Panc1 (cell line): Measurements from ENCODE around the gene ZNF831. TPM values are rescaled to one million over a fixed set of nuclear protein-coding genes. Genes with fewer than 3 reads are reported as not detected.

Source experiments
- ATAC-seq: fragments of 200-7000 bp; cut with Tn5 transposase; 2 replicates; pipeline ENCODE4 v1.9.1; 2020; ENCODE audit warnings: mild to moderate bottlenecking, moderate library complexity
- BruUV-seq: library from RNA; stranded (reverse); fragments of 400-500 nt; replicated peaks from 2 replicates; lab custom pipeline; 2021; lab: Mats Ljungman, UMichigan
- CTCF ChIA-PET: fragments of 300-600 bp; sonication (Branson Sonifier 250); formaldehyde crosslinking; loops from one replicate; lab custom pipeline; 2022; ENCODE audit warnings: antibody characterized with exemption; lab: Charles Lee
- POLR2A ChIA-PET: fragments of 300-600 bp; sonication (Branson Sonifier 250); formaldehyde crosslinking; loops from one replicate; lab custom pipeline; 2022; ENCODE audit warnings: antibody characterized with exemption; lab: Charles Lee
- DNase-seq: peaks from one replicate; pipeline ENCODE4 v3.0.0-alpha.2; 2010; ENCODE audit warnings: low read depth, low spot score
- H3K27ac ChIP-seq: 2 replicates; pipeline ENCODE4 v1.5.1; 2011; ENCODE audit warnings: mild to moderate bottlenecking, low read length, inconsistent platforms
- H3K27me3 ChIP-seq: fragments of 200-500 bp; sonication (Bioruptor generic); 2 replicates; pipeline ENCODE4 v1.6.0; 2014; ENCODE audit warnings: low read length, inconsistent platforms; ENCODE audit not compliant: control insufficient read depth, insufficient read depth
- H3K36me3 ChIP-seq: fragments of 200-500 bp; sonication (Bioruptor generic); 2 replicates; pipeline ENCODE4 v1.5.1; 2014; ENCODE audit warnings: inconsistent platforms, mild to moderate bottlenecking, low read length, moderate library complexity; ENCODE audit not compliant: control insufficient read depth, insufficient read depth
- H3K4me1 ChIP-seq: 2 replicates; pipeline ENCODE4 v1.5.1; 2011; ENCODE audit warnings: inconsistent platforms, mild to moderate bottlenecking, low read length, moderate library complexity; ENCODE audit not compliant: control insufficient read depth, insufficient read depth
- H3K4me3 ChIP-seq, 2 experiments: 2 replicates each; pipeline ENCODE4 v1.5.1; 2011 to 2012; ENCODE audit warnings: low read depth in 2 of 2, low read length in 2 of 2, mild to moderate bottlenecking in 2 of 2, inconsistent platforms in 1 of 2, moderate library complexity in 1 of 2
- H3K9me3 ChIP-seq: fragments of 200-500 bp; sonication (Bioruptor generic); 2 replicates; pipeline ENCODE4 v1.5.1; 2014; ENCODE audit warnings: low read depth, mild to moderate bottlenecking, inconsistent platforms, low read length, moderate library complexity; ENCODE audit not compliant: control insufficient read depth, insufficient read depth
- POLR2AphosphoS5 ChIP-seq: IDR thresholded peaks from 2 replicates; pipeline ENCODE4 v1.6.1; 2012; ENCODE audit warnings: mild to moderate bottlenecking, low read depth, low read length, moderate library complexity
- SIN3A ChIP-seq: IDR thresholded peaks from 2 replicates; pipeline ENCODE4 v1.6.1; 2012; ENCODE audit warnings: low read depth, mild to moderate bottlenecking, low read length, moderate library complexity, borderline replicate concordance; ENCODE audit not compliant: insufficient read depth
- TCF7L2 ChIP-seq: IDR thresholded peaks from 2 replicates; pipeline ENCODE4 v1.6.1; 2011; ENCODE audit warnings: mild to moderate bottlenecking, low read depth, low read length, inconsistent platforms
- in situ Hi-C: cut with HindIII; loops from 2 replicates; pipeline ENCODE4 v1.10.0; 2016; ENCODE audit warnings: low sequenced_read_pairs, low pct_unique_long_range_greater_than_20kb
- intact Hi-C: fragments of 100-400 bp; cut with micrococcal nuclease; formaldehyde crosslinking; loops from one replicate; pipeline ENCODE4 v1.10.0; 2022; ENCODE audit not compliant: unreplicated experiment
- total RNA-seq: library from RNA; stranded (reverse); gene quantifications from one replicate; pipeline ENCODE4 v1.2.1, GENCODE V29; 2021; ENCODE audit not compliant: unreplicated experiment
- TF ChIP-seq, protein P1 (sequence below), 2 experiments: IDR thresholded peaks; 2 replicates each; pipeline ENCODE4 v1.6.1; 2011 to 2012; ENCODE audit warnings: low read depth in 2 of 2, control low read depth in 1 of 2, low read length in 1 of 2, mild to moderate bottlenecking in 1 of 2, moderate library complexity in 1 of 2; ENCODE audit not compliant: insufficient read depth in 1 of 2
- TF ChIP-seq, protein P2 (sequence below): fragments of 450-650 bp; IDR thresholded peaks from 2 replicates; pipeline ENCODE4 v1.5.1; 2017; ENCODE audit warnings: mild to moderate bottlenecking

The ZNF831 gene
- total RNA-seq, 1 experiment from 2014 or later, result 0.03 TPM

DNA sequence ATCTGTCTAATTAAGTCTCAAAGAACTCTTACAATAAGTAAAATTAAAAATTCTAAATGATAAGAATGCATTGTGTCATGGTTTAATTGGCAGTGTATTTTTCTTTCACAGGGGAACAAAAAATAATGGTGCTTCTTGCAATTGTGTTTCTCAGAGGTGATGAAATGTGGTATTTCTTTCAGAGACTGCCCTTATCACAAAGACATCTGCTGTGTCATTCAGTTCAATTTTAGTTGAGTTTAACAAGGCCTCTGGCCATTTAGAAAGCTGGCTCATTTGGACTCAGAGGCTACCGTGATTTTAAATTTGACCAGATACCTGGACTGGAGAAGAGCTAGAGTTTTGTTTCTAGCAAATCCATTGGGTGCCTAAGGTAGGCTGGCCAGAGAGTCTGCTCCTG, 23.6 kb upstream of the ZNF831 start:
- intact Hi-C loops (no loop called here), in situ Hi-C loops (no loop called here)
- Histone ChIP-seq H3K9me3 (no peaks in the 10 kb centered on the region), H3K36me3 (no peaks in the 10 kb centered on the region), H3K27me3 (peaks cover 3% of the 10 kb centered on the region; the same call in 1 of the 2 replicates), H3K27ac (no peak overlapping the region), H3K4me3 (no peak overlapping the region), H3K4me1 (no peaks in the 10 kb centered on the region)
- no TSS peak for BruUV-seq
- TF ChIP-seq, protein P1, sequence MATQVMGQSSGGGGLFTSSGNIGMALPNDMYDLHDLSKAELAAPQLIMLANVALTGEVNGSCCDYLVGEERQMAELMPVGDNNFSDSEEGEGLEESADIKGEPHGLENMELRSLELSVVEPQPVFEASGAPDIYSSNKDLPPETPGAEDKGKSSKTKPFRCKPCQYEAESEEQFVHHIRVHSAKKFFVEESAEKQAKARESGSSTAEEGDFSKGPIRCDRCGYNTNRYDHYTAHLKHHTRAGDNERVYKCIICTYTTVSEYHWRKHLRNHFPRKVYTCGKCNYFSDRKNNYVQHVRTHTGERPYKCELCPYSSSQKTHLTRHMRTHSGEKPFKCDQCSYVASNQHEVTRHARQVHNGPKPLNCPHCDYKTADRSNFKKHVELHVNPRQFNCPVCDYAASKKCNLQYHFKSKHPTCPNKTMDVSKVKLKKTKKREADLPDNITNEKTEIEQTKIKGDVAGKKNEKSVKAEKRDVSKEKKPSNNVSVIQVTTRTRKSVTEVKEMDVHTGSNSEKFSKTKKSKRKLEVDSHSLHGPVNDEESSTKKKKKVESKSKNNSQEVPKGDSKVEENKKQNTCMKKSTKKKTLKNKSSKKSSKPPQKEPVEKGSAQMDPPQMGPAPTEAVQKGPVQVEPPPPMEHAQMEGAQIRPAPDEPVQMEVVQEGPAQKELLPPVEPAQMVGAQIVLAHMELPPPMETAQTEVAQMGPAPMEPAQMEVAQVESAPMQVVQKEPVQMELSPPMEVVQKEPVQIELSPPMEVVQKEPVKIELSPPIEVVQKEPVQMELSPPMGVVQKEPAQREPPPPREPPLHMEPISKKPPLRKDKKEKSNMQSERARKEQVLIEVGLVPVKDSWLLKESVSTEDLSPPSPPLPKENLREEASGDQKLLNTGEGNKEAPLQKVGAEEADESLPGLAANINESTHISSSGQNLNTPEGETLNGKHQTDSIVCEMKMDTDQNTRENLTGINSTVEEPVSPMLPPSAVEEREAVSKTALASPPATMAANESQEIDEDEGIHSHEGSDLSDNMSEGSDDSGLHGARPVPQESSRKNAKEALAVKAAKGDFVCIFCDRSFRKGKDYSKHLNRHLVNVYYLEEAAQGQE (IDR thresholded peaks at IDR 0.05; ENCODE audit: insufficient read depth in 1 of 2, low read depth in 2 of 2, low read length in 1 of 2), result no peak
- TF ChIP-seq POLR2AphosphoS5 (no peak), TCF7L2 (no peak), SIN3A (no peak)
- TF ChIP-seq, protein P2, sequence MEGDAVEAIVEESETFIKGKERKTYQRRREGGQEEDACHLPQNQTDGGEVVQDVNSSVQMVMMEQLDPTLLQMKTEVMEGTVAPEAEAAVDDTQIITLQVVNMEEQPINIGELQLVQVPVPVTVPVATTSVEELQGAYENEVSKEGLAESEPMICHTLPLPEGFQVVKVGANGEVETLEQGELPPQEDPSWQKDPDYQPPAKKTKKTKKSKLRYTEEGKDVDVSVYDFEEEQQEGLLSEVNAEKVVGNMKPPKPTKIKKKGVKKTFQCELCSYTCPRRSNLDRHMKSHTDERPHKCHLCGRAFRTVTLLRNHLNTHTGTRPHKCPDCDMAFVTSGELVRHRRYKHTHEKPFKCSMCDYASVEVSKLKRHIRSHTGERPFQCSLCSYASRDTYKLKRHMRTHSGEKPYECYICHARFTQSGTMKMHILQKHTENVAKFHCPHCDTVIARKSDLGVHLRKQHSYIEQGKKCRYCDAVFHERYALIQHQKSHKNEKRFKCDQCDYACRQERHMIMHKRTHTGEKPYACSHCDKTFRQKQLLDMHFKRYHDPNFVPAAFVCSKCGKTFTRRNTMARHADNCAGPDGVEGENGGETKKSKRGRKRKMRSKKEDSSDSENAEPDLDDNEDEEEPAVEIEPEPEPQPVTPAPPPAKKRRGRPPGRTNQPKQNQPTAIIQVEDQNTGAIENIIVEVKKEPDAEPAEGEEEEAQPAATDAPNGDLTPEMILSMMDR, result no peak
- ATAC-seq (no peak), DNase-seq (no peak)
- ChIA-PET CTCF (no interaction called here), POLR2A (no interaction called here)

DNA sequence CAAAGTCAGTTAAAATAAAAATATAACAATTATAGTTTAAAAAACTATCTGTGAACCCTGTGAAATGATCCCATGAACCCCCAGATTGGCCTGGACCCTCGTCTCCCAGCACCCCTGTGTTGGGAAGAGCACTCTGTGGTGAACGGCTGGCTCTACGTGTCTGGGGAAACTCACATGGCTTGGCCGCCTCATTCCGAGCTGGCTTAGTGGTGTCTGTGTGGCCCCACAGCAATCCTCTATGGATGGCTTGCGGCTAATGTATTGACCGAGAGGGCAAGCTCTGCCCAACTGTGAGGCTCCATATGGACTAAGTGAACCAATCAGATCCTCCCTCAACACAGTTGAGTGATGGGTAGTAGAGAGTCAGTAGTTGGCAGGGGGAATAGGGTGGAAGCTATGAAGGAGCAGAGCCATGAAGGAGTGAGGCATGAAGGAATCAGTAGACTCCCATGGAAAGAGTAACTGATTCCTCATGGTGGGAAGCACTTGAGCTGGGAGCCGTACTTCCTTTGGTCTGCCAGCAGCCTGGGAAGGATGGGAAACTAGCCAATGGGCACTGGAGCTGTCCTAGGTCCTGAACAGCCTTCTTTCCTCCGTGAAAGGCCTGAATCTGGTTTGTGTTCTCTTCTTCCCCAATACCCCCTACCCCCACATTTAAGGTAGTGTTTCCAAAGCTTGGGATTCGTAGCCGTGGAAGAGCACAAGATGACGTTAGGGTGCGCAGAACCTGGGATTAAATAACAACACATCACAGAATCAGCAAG, 21.6 kb upstream of the ZNF831 start:
- intact Hi-C loops (no loop called here), in situ Hi-C loops (no loop called here)
- CTCF ChIA-PET, result interaction anchor here (0.5 kb wide), 1 partner anchor 18 kb away, joined by 12 read pairs; no protein-coding TSS in a partner anchor
- Histone ChIP-seq H3K4me1 (no peaks in the 10 kb centered on the region), H3K27ac (no peak overlapping the region), H3K27me3 (peaks cover 8% of the 10 kb centered on the region), H3K4me3 (no peak overlapping the region), H3K36me3 (no peaks in the 10 kb centered on the region), H3K9me3 (no peaks in the 10 kb centered on the region)
- POLR2A ChIA-PET, result no interaction called here
- no peak for DNase-seq
- BruUV-seq, result no TSS peak
- TF ChIP-seq, protein P2, result no peak
- no peak for TF ChIP-seq TCF7L2
- TF ChIP-seq, protein P1 (IDR thresholded peaks at IDR 0.05; ENCODE audit: insufficient read depth in 1 of 2, low read depth in 2 of 2, low read length in 1 of 2), result peak; percentile 86 to 88
- ATAC-seq, result no peak
